CD4-positive, alpha-beta T cell treated with Interleukin-6 for 4 hours (primary cell): ENCODE results near the gene PTPRN2.
"Not testable (repeated sequence)": the region's sequence is repeated elsewhere in the genome, so short reads cannot be mapped to it uniquely, and the experiment has no call there.

Experiments used
- DNase-seq: peaks from one replicate; pipeline ENCODE4 v3.0.0-alpha.2; 2020; ENCODE audit warnings: mixed read lengths

Gene PTPRN2

DNA sequence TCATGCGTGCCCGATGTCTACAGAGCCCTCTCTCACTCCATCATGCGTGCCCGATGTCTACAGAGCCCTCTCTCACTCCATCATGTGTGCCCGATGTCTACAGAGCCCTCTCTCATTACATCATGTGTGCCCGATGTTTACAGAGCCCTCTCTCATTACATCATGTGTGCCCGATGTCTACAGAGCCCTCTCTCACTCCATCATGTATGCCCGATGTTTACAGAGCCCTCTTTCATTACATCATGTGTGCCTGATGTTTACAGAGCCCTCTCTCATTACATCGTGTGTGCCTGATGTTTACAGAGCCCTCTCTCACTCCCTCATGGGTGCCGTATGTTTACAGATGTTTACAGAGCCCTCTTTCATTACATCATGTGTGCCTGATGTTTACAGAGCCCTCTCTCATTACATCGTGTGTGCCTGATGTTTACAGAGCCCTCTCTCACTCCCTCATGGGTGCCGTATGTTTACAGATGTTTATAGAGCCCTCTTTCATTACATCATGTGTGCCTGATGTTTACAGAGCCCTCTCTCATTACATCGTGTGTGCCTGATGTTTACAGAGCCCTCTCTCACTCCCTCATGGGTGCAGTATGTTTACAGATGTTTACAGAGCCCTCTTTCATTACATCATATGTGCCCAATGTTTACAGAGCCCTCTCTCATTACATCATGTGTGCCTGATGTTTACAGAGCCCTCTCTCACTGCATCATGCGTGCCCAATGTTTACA is 739.7 kb downstream of the PTPRN2 start:
- not testable (repeated sequence) for DNase-seq

GRCh38 chr7:157846746-157847145 is 740.9 kb downstream of the PTPRN2 start:
- not testable (repeated sequence) for DNase-seq

DNA sequence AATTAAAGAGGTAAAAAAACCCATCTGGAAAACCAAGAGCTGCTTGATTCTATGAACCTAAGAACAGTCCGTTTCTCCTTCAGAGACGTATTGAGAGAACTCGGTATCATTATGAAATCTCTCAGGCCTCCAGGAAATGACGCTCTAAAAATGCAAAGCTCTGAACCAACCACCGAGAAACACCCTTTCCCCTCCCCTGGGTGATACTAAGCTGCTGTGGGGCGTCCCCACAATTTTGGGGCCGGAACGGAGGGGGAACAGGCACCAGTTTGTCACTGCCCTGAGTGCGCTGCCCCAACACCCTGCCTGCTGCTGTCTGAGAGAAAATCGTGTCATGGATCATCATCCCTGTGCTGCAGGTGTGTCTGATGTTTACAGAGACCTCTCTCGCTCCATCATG is 741.4 kb downstream of the PTPRN2 start:
- no peak for DNase-seq

DNA sequence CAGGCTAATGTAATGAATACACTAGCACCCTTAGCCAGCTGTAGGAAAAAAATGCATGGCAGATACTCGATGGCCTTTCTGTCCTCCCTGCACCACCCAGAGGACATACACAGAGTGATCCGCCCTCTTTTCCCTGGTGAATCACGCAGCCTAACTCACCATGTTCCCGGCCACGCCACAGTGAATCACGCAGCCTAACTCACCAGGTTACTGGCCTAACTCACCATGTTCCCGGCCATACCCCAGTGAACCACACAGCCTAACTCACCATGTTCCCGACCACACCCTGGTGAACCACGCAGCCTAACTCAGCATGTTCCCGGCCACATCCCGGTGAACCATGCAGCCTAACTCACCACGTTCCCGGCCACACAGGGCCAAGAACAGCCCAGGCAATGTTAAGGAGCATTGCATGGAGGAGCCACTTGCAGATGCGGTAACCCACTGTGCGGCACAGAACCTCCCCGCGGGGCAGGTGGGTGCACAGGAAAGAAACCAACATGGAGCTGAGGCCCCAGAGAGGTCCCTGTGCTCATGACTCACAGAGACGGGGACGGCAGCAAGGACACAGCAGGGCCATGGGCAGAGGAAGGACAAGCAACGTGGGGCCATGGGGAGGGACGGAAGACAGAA is 742.3 kb downstream of the PTPRN2 start:
- DNase-seq, result no peak

- DNase-seq, result no peak
Measured at GRCh38 chr7:157844611-157845010, 743.0 kb downstream of the PTPRN2 start.

GRCh38 chr7:157844141-157844540 is 743.5 kb downstream of the PTPRN2 start:
- no peak for DNase-seq

- DNase-seq, result no peak
Measured at GRCh38 chr7:157843336-157844140, 744.1 kb downstream of the PTPRN2 start.

- DNase-seq, result no peak
Measured at GRCh38 chr7:157841773-157842370, 745.8 kb downstream of the PTPRN2 start.

DNA sequence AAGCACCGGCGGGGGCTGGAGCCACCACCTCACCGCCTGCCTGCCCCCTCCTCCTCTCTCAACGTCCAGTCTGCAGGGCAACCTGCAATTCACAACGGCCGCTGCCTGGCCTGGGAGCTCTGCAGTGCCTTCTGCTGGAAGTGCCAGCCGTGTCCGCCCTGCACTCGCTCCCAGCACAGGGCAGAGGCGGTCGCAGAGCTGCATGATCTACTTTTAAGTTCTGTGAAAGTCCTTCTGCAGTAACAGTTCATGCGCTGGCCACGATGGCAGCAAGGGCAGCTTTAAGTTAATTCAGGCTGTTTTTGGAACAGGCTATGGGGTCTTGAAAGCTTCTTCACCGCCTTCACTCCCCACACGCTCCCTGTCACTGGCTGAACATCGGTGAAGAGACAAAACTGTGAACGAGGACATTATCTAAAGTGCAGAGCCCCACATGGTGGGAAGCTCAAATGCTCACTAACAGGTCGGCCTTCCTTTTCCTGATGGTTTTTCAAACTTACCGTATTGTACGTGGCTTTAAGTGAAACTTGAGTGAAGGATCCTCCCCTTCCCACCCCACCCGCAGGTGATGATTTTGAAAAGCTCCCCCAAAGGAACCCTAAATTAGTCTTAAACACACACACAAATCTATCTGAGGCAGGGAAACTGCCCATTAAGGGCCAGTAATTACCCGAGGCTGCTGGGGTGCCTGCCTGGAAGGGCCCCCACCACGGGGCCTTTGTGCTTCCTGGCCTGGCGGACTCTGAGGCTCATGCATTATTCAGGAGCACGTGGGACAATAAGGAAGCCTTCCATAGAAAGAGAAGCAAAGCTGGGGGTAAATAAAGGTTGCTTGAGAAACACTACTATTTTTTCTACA is 746.5 kb downstream of the PTPRN2 start:
- no peak for DNase-seq

- DNase-seq, result no peak
Measured at GRCh38 chr7:157840174-157840913, 747.3 kb downstream of the PTPRN2 start.

DNA sequence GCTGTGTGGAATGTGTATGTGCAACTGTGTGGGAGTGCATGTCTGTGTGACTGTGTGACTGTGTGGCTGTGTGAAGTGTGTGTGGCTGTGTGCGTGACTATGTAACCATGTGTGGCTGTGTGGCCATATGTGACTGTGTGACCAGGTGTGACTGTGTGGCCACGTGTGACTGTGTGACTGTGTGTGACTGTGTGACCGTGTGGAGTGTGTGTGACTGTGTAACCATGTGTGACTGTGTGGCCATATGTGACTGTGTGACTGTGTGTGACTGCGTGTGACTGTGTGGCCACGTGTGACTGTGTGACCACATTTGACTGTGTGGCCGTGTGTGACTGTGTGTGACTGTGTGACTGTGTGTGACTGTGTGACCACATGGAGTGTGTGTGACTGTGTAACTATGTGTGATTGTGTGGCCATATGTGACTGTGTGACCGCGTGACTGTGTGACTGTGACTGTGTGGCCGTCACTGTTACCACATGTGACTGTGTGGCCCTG is 747.9 kb downstream of the PTPRN2 start:
- DNase-seq, result no peak

DNA sequence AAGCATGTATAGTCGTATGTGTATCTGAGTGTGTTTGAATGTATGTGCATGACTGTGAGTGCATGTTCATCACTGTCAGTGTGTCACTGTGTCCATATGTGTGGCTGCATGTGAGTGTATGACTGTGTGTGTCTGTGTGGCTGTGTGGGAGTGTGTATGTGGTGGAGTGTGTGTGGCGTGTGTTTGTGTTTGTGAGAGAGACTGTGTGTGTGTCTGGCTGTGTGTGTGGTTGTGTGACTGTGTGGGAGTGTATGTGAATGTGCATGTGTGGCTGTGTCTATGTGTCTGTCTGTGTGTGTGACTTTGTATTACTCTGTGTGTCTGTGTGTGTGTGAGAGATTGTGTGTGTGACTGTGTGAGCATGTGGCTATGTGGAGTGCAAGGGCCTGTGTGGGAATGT is 748.4 kb downstream of the PTPRN2 start:
- DNase-seq, result no peak

- no peak for DNase-seq
Measured at GRCh38 chr7:157837561-157837960, 750.1 kb downstream of the PTPRN2 start.

GRCh38 chr7:157837047-157837446 is 750.6 kb downstream of the PTPRN2 start:
- DNase-seq, result no peak

- DNase-seq, result no peak
Measured at GRCh38 chr7:157834501-157835163, 753.0 kb downstream of the PTPRN2 start.

DNA sequence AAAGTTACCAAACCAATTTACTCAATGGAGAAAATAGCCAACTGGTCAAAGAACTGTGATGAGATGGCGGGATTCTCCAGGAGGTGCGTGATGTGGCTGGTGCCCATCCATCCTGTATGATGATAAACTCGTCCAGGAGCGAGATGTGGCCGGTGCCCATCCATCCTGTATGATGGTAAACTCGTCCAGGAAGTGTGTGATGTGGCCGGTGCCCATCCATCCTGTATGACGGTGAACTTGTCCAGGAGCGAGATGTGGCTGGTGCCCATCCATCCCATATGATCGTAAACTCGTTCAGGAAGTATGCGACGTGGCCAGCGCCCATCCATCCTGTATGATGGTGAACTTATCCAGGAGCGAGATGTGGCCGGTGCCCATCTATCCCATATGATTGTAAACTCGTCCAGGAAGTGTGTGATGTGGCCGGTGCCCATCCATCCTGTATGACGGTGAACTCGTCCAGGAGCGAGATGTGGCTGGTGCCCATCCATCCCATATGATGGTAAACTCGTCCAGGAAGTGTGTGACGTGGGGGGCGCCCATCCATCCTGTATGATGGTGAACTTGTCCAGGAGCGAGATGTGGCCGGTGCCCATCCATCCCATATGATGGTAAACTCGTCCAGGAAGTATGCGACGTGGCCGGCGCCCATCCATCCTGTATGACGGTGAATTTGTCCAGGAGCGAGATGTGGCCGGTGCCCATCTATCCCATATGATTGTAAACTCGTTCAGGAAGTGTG is 754.6 kb downstream of the PTPRN2 start:
- DNase-seq, result no peak

GRCh38 chr7:157832421-157832820 is 755.2 kb downstream of the PTPRN2 start:
- DNase-seq, result no peak

DNA sequence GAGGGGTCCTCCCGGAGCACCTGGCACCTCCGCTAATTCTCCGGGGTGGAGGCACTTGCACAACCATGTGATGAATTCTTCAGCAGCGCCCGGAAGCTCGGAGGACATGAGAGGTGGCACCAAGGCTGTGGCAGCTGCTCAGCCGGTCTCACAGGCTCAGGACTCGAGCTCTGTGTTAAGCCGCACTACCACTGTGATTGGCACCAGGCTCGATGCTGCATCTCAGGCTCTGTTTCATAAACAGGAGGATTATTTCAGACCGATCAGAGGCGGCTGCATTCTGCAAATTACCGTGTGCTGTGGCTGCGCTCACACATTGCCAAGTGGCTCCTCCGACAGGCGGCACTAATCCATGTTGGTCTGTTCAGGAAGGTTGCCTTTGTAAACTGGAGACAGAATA is 755.6 kb downstream of the PTPRN2 start:
- no peak for DNase-seq

- no peak for DNase-seq
Measured at GRCh38 chr7:157831143-157831905, 756.3 kb downstream of the PTPRN2 start.
